GM12801 (cell line): Measurements from ENCODE around the gene FOXO6.

Experiments
- CTCF ChIP-seq: IDR thresholded peaks from one replicate; pipeline ENCODE4 v1.5.1; 2011; ENCODE audit warnings: control low read depth; ENCODE audit not compliant: insufficient read length; ENCODE audit errors: extremely low read depth

Gene FOXO6

GRCh38 chr1:41360786-41361494 lies at the start of gene FOXO6:
Gene FOXO6 (plus strand): TSS chr1:41361434.
- no peak for TF ChIP-seq CTCF

GRCh38 chr1:41312991-41313645 lies 48.1 kb upstream of the FOXO6 start:
- TF ChIP-seq CTCF: no peak

GRCh38 chr1:41313661-41314131 lies 47.5 kb upstream of the FOXO6 start:
- no peak for TF ChIP-seq CTCF

GRCh38 chr1:41314376-41315145 lies 46.7 kb upstream of the FOXO6 start:
- no peak for TF ChIP-seq CTCF

GRCh38 chr1:41315146-41315822 lies 46.0 kb upstream of the FOXO6 start:
- TF ChIP-seq CTCF: no peak

GRCh38 chr1:41315871-41316270 lies 45.4 kb upstream of the FOXO6 start:
- TF ChIP-seq CTCF: no peak

GRCh38 chr1:41317361-41317760 lies 43.9 kb upstream of the FOXO6 start:
- TF ChIP-seq CTCF: no peak
